Endothelial cell of umbilical vein (primary cell): ENCODE results near the gene KDSR.

ENCODE experiments used
- CTCF ChIP-seq, 2 donors: IDR thresholded peaks; 1 replicate in 1 of 2; 2 replicates in 1 of 2; pipeline ENCODE4 v1.5.1; 2011; ENCODE audit warnings: low read length in 2 of 2, mild to moderate bottlenecking in 2 of 2, moderate library complexity in 2 of 2, control low read depth in 1 of 2, inconsistent platforms in 1 of 2, low read depth in 1 of 2; ENCODE audit not compliant: insufficient read depth in 1 of 2; ENCODE audit errors: extremely low read depth in 1 of 2
- EZH2 ChIP-seq: IDR thresholded peaks from 2 replicates; pipeline ENCODE4 v1.6.1; 2012; ENCODE audit warnings: borderline replicate concordance, low read depth, mild to moderate bottlenecking, moderate library complexity, low read length, inconsistent platforms; ENCODE audit not compliant: severe bottlenecking
- MAX ChIP-seq: IDR thresholded peaks from 2 replicates; pipeline ENCODE4 v1.6.1; 2011; ENCODE audit not compliant: insufficient read depth, insufficient read length
- POLR2A ChIP-seq: IDR thresholded peaks from 2 replicates; pipeline ENCODE4 v1.6.1; 2012; ENCODE audit warnings: low read depth, mild to moderate bottlenecking, control low read depth, low read length
- POLR2AphosphoS5 ChIP-seq: IDR thresholded peaks from 2 replicates; pipeline ENCODE4 v1.6.1; 2012; ENCODE audit warnings: low read depth, mild to moderate bottlenecking, control low read depth, low read length, moderate library complexity; ENCODE audit not compliant: insufficient read depth

- TF ChIP-seq CTCF (IDR thresholded peaks at IDR 0.05; ENCODE audit: extremely low read depth in 1 of 2, insufficient read depth in 1 of 2, low read depth in 1 of 2, low read length in 2 of 2), result no peak
- TF ChIP-seq POLR2A, result no peak
- TF ChIP-seq POLR2AphosphoS5, result no peak
- TF ChIP-seq EZH2, result no peak
- TF ChIP-seq MAX, result no peak
Observed at GRCh38 chr18:63409301-63409700, 42.3 kb upstream of the KDSR start.
